Measurements from ENCODE around the gene LNPEP.

LNPEP gene

GRCh38 chr5:96952974-96953730 is 17.3 kb downstream of the LNPEP start:
- TF ChIP-seq, protein P1, sequence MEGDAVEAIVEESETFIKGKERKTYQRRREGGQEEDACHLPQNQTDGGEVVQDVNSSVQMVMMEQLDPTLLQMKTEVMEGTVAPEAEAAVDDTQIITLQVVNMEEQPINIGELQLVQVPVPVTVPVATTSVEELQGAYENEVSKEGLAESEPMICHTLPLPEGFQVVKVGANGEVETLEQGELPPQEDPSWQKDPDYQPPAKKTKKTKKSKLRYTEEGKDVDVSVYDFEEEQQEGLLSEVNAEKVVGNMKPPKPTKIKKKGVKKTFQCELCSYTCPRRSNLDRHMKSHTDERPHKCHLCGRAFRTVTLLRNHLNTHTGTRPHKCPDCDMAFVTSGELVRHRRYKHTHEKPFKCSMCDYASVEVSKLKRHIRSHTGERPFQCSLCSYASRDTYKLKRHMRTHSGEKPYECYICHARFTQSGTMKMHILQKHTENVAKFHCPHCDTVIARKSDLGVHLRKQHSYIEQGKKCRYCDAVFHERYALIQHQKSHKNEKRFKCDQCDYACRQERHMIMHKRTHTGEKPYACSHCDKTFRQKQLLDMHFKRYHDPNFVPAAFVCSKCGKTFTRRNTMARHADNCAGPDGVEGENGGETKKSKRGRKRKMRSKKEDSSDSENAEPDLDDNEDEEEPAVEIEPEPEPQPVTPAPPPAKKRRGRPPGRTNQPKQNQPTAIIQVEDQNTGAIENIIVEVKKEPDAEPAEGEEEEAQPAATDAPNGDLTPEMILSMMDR (IDR thresholded peaks at IDR 0.05; ENCODE audit: borderline replicate concordance, control extremely low read depth, extremely low read depth, insufficient read depth, missing control alignments): no peak
- no peak for DNase-seq (ENCODE audit: low spot score)
- in situ Hi-C loops (cut with MboI; ENCODE audit: low sequenced_read_pairs, unreplicated experiment): no loop called here

- in situ Hi-C loops (cut with MboI; ENCODE audit: low sequenced_read_pairs, unreplicated experiment): no loop called here
Measured at GRCh38 chr5:96957254-96958049, 21.6 kb downstream of the LNPEP start.

DNA sequence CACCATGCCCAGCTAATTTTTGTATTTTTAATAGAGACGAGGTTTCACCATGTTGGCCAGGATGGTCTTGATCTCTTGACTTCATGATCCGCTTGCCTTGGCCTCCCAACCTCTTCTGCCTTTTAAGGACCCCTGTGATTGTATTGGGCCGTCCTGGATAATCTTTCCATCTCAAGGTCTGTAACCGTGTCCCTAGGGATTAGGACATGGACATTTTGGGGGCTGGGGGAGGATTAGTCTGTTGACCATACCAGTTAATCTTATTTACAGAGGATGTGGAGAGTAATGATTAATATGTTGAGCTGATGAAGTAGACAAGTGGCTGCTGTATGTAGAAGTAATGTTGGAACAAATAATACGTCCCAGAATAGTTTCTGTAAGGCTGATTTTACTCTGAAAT is 23.1 kb downstream of the LNPEP start:
- in situ Hi-C loops (cut with MboI; ENCODE audit: low sequenced_read_pairs, unreplicated experiment): no loop called here
- TF ChIP-seq, protein P1 (IDR thresholded peaks at IDR 0.05; ENCODE audit: borderline replicate concordance, control extremely low read depth, extremely low read depth, insufficient read depth, missing control alignments): no peak
- no peak for DNase-seq (ENCODE audit: low spot score)

More at GRCh38 chr5:96957254-96958049, 21.6 kb downstream of the LNPEP start:
- DNase-seq (ENCODE audit: low spot score): no peak
- TF ChIP-seq, protein P1 (IDR thresholded peaks at IDR 0.05; ENCODE audit: borderline replicate concordance, control extremely low read depth, extremely low read depth, insufficient read depth, missing control alignments): no peak

- TF ChIP-seq, protein P1 (IDR thresholded peaks at IDR 0.05; ENCODE audit: borderline replicate concordance, control extremely low read depth, extremely low read depth, insufficient read depth, missing control alignments): no peak
- in situ Hi-C loops (cut with MboI; ENCODE audit: low sequenced_read_pairs, unreplicated experiment): no loop called here
- DNase-seq (ENCODE audit: low spot score): no peak
Measured at GRCh38 chr5:96961053-96961452, 25.2 kb downstream of the LNPEP start.

DNA sequence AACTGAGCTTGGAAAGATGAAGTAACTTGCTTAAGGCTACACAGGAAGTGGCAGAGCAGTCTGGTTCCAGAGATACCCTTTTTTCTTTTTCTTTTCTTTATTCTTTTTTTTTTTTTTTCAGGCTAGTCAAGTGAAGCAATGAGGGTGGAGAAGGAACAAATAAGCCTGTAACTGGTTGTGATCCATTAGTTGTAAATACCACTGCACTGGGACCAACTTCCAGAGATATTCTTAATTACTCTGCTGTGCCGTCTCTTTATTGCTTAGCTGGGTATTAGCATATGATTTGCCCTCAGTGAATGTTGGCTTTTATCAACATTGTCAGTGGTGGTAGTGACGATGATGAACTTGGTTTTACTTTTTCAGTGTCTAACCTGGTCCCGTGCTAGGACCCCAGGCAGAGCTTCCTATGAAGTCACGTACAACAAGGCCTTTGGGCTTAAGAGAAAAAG is 26.7 kb downstream of the LNPEP start:
- in situ Hi-C loops (cut with MboI; ENCODE audit: low sequenced_read_pairs, unreplicated experiment): no loop called here
- DNase-seq (ENCODE audit: low spot score): no peak
- TF ChIP-seq, protein P1 (IDR thresholded peaks at IDR 0.05; ENCODE audit: borderline replicate concordance, control extremely low read depth, extremely low read depth, insufficient read depth, missing control alignments): no peak

DNA sequence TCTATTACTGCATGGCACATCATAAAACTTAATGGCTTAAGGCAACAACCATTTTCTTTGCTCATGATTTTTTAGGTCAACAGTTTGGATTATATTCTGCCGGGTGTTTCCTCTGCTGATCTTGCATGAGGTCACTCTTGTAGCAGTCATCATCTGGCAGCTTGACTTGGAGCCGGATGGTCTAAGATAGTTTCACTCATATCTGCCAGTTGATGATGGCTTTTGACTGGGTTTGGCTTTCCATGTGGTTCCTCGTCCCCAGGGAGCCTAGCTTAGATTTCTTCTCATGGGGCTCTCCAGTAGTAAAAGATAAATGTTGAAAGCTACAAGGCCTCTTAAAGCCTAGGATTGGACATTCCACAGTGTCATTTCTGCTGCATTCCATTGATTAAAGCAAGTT is 27.4 kb downstream of the LNPEP start:
- in situ Hi-C loops (cut with MboI; ENCODE audit: low sequenced_read_pairs, unreplicated experiment): no loop called here
- no peak for DNase-seq (ENCODE audit: low spot score)
- TF ChIP-seq, protein P1 (IDR thresholded peaks at IDR 0.05; ENCODE audit: borderline replicate concordance, control extremely low read depth, extremely low read depth, insufficient read depth, missing control alignments): no peak

Data from GM13976 (cell line).